Nephron progenitor cell (in vitro differentiated cells): ENCODE data around the gene GP1BB.

ENCODE experiments used
- DNase-seq: peaks from one replicate; pipeline ENCODE4 v3.0.0; 2021
- H3K27ac Mint-ChIP-seq: 2 replicates; pipeline ENCODE4 v1.8.0; 2021; ENCODE audit warnings: mild to moderate bottlenecking, moderate library complexity, mixed read lengths
- H3K27me3 Mint-ChIP-seq: 2 replicates; pipeline ENCODE4 v1.8.0; 2021; ENCODE audit warnings: mild to moderate bottlenecking, low read depth, mixed read lengths; ENCODE audit not compliant: poor library complexity
- H3K36me3 Mint-ChIP-seq: 2 replicates; pipeline ENCODE4 v1.8.0; 2021; ENCODE audit warnings: low read depth, mixed read lengths
- H3K4me1 Mint-ChIP-seq: 2 replicates; pipeline ENCODE4 v1.8.0; 2021; ENCODE audit warnings: mixed read lengths
- H3K4me3 Mint-ChIP-seq: 2 replicates; pipeline ENCODE4 v1.8.0; 2021; ENCODE audit warnings: mild to moderate bottlenecking, moderate library complexity, mixed read lengths
- H3K9me3 Mint-ChIP-seq: 2 replicates; pipeline ENCODE4 v1.8.0; 2021; ENCODE audit warnings: mild to moderate bottlenecking, moderate library complexity, mixed read lengths
- CTCF ChIP-seq: fragments of 200-600 bp; sonication (generic); IDR thresholded peaks from 2 replicates; pipeline ENCODE4 v1.5.0; 2021; ENCODE audit warnings: antibody characterized with exemption

The GP1BB gene

GRCh38 chr22:19678949-19679521 is 44.3 kb upstream of the GP1BB start:
- Mint-ChIP-seq H3K36me3 (no peaks in the 10 kb centered on the region), H3K4me1 (peaks cover 18% of the 10 kb centered on the region), H3K4me3 (no peak overlapping the region), H3K9me3 (peaks cover 37% of the 10 kb centered on the region), H3K27ac (no peak overlapping the region), H3K27me3 (peaks cover 24% of the 10 kb centered on the region)
- no peak for TF ChIP-seq CTCF
- DNase-seq = no peak

- Mint-ChIP-seq H3K9me3 (peaks cover 35% of the 10 kb centered on the region), H3K4me3 (no peak overlapping the region), H3K4me1 (peaks cover 18% of the 10 kb centered on the region), H3K27ac (no peak overlapping the region), H3K27me3 (peaks cover 23% of the 10 kb centered on the region), H3K36me3 (no peaks in the 10 kb centered on the region)
- TF ChIP-seq CTCF = peak; percentile 61
- DNase-seq = peak; percentile 60
These were observed 43.7 kb upstream of the GP1BB start for GRCh38 chr22:19679522-19680101.

- Mint-ChIP-seq H3K27me3 (peaks cover 23% of the 10 kb centered on the region), H3K9me3 (peaks cover 41% of the 10 kb centered on the region), H3K36me3 (no peaks in the 10 kb centered on the region), H3K27ac (no peak overlapping the region), H3K4me3 (no peak overlapping the region), H3K4me1 (peaks cover 18% of the 10 kb centered on the region)
- TF ChIP-seq CTCF = no peak
- DNase-seq = no peak
These were observed 43.0 kb upstream of the GP1BB start for GRCh38 chr22:19680287-19680881.

GRCh38 chr22:19680911-19681862 is 42.2 kb upstream of the GP1BB start:
- Mint-ChIP-seq H3K4me1 (peaks cover 18% of the 10 kb centered on the region), H3K27ac (no peak overlapping the region), H3K9me3 (peaks cover 44% of the 10 kb centered on the region), H3K36me3 (no peaks in the 10 kb centered on the region), H3K4me3 (no peak overlapping the region), H3K27me3 (peaks cover 22% of the 10 kb centered on the region)
- DNase-seq = no peak
- no peak for TF ChIP-seq CTCF

GRCh38 chr22:19681863-19682245 is 41.5 kb upstream of the GP1BB start:
- Mint-ChIP-seq H3K4me1 (peaks cover 20% of the 10 kb centered on the region), H3K4me3 (no peak overlapping the region), H3K27ac (no peak overlapping the region), H3K9me3 (peaks cover 47% of the 10 kb centered on the region), H3K27me3 (peaks cover 25% of the 10 kb centered on the region), H3K36me3 (no peaks in the 10 kb centered on the region)
- no peak for DNase-seq
- no peak for TF ChIP-seq CTCF
